HG03457 (cell line): ENCODE results near the gene CEACAM1.
"Not testable (repeated sequence)": the region's sequence is repeated elsewhere in the genome, so short reads cannot be mapped to it uniquely, and the experiment has no call there.

Experiments used
- ATAC-seq: cut with Tn5 transposase; IDR thresholded peaks from one replicate; pipeline ENCODE4 v1.9.1; 2021; ENCODE audit warnings: moderate number of reproducible peaks; ENCODE audit not compliant: unreplicated experiment

Gene CEACAM1

GRCh38 chr19:42512743-42513304 is 15.5 kb downstream of the CEACAM1 start:
- peak; percentile 65 for ATAC-seq

GRCh38 chr19:42512130-42512636 is 16.1 kb downstream of the CEACAM1 start:
- no peak for ATAC-seq

GRCh38 chr19:42511340-42511739 is 16.9 kb downstream of the CEACAM1 start:
- ATAC-seq = no peak

GRCh38 chr19:42508892-42509444 is 19.3 kb downstream of the CEACAM1 start:
- ATAC-seq = no peak

GRCh38 chr19:42505066-42505465 is 23.2 kb downstream of the CEACAM1 start:
- ATAC-seq = no peak

- no peak for ATAC-seq
Measured at GRCh38 chr19:42501733-42502132, 26.5 kb downstream of the CEACAM1 start.

- not testable (repeated sequence) for ATAC-seq
Measured at GRCh38 chr19:42501243-42501642, 27.0 kb downstream of the CEACAM1 start.

- ATAC-seq = no peak
Measured at GRCh38 chr19:42498169-42498757, 30.0 kb downstream of the CEACAM1 start.

- ATAC-seq = no peak
Measured at GRCh38 chr19:42497492-42498168, 30.7 kb downstream of the CEACAM1 start.

GRCh38 chr19:42496460-42497133 is 31.7 kb downstream of the CEACAM1 start:
- ATAC-seq = no peak

GRCh38 chr19:42495663-42496062 is 32.6 kb downstream of the CEACAM1 start:
- no peak for ATAC-seq

- ATAC-seq = no peak
Measured at GRCh38 chr19:42494321-42494720, 34.0 kb downstream of the CEACAM1 start.

- ATAC-seq = no peak
Measured at GRCh38 chr19:42488783-42489521, 39.3 kb downstream of the CEACAM1 start.

- ATAC-seq = no peak
Measured at GRCh38 chr19:42487798-42488178, 40.5 kb downstream of the CEACAM1 start.

GRCh38 chr19:42487032-42487797 is 41.1 kb downstream of the CEACAM1 start:
- no peak for ATAC-seq

- ATAC-seq = not testable (repeated sequence)
Measured at GRCh38 chr19:42485036-42485435, 43.2 kb downstream of the CEACAM1 start.

- no peak for ATAC-seq
Measured at GRCh38 chr19:42480335-42481095, 47.8 kb downstream of the CEACAM1 start.

GRCh38 chr19:42479736-42480135 is 48.5 kb downstream of the CEACAM1 start:
- ATAC-seq = no peak

GRCh38 chr19:42478765-42479311 is 49.4 kb downstream of the CEACAM1 start:
- ATAC-seq = no peak
